ENCODE results near the gene CD209.

DNA sequence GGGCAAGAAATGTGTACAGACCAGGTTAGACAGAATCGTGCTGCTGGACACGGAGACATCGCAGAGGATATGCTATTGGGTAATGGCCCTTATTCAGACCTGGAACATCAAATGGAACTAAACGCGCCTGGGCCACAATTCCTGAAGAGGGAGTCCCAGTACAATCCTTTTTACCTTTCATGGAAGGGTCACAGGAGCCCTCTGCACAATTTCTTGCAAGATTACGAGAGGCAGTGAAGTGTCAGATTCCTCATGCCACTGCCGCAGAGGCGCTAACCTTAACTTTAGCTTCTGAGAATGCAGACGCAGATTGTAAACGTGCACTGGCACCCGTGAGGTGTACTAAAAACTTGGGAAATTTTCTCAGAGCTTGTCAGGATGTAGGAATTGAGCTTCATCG, 33.8 kb upstream of the CD209 start:
- no peak for TF ChIP-seq ZNF274 (IDR thresholded peaks at IDR 0.05; ENCODE audit: low read depth, low read length)
- TF ChIP-seq SUZ12 (IDR thresholded peaks at IDR 0.05; ENCODE audit: extremely low read depth, insufficient read depth, insufficient read length), result no peak
- no peak for TF ChIP-seq YY1 (IDR thresholded peaks at IDR 0.05; ENCODE audit: insufficient read depth, insufficient read length)

Data from NT2/D1 (cell line).